Measurements from ENCODE around the gene TNNI3.

The TNNI3 gene

DNA sequence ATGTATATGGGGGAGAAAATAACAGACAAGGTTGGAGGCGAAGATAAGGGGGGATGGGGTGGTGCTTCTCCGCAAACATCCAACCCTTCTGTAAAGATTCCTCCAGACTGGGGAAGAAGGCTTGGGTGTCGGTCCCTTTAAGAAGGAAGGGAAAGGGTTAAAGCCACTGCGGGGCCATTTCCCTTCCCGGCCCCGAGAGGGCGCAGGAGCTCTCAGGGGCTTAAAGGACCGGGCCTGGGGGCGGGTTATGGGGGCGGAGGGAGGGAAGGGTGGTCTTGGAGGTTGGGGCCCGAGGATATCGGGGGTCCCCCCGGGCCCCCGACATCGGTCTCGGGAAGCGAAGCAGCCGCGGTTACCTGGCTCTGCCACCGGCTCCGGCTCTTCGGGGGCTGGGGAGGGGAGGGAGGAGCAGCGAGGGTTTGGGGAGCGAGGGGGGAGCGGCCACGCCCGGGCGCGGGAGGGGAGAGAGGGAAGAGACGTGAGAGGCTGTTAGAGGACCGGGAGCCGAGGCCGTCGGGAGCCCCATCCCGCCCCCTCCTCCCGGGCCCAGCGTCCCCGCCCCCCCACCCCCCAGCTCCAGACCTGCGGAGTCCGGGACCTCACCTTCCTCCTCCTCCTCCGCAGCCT is 11.3 kb downstream of the TNNI3 start:
- Mint-ChIP-seq H3K4me1 (peaks cover 33% of the 10 kb centered on the region), H3K27me3 (ENCODE audit: low read depth) (peaks cover 71% of the 10 kb centered on the region), H3K9me3 (no peaks in the 10 kb centered on the region), H3K27ac (no peak overlapping the region), H3K4me3 (peak overlapping the region; percentile 47 to 66 (median 58)), H3K36me3 (ENCODE audit: low read depth) (no peaks in the 10 kb centered on the region)
- TF ChIP-seq, protein P1, sequence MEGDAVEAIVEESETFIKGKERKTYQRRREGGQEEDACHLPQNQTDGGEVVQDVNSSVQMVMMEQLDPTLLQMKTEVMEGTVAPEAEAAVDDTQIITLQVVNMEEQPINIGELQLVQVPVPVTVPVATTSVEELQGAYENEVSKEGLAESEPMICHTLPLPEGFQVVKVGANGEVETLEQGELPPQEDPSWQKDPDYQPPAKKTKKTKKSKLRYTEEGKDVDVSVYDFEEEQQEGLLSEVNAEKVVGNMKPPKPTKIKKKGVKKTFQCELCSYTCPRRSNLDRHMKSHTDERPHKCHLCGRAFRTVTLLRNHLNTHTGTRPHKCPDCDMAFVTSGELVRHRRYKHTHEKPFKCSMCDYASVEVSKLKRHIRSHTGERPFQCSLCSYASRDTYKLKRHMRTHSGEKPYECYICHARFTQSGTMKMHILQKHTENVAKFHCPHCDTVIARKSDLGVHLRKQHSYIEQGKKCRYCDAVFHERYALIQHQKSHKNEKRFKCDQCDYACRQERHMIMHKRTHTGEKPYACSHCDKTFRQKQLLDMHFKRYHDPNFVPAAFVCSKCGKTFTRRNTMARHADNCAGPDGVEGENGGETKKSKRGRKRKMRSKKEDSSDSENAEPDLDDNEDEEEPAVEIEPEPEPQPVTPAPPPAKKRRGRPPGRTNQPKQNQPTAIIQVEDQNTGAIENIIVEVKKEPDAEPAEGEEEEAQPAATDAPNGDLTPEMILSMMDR (IDR thresholded peaks at IDR 0.05; ENCODE audit: unreplicated experiment in 3 of 3), result peak; percentile 34 to 51 (median 49)

DNA sequence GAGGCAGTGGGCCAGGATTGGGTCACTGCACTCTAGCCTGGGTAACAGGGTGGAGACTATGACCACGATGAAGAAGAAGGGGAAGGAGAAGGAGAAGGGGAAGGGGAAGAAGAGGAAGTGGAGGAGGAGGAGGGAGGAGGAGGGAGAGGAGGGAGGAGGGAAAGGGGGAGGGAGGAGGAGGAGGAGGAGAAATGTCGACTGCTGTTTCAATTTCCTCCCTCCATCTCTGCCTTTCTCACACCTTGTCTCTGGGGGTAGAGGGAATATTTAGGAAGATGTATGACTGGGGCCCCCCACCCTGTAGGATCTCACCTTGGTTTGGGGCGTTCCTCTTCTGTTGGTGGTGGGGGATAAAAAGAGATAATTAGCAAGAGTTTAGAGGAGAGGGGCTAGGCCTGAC is 12.3 kb downstream of the TNNI3 start:
- H3K27me3 Mint-ChIP-seq (ENCODE audit: low read depth), result peaks cover 69% of the 10 kb centered on the region
- H3K4me3 Mint-ChIP-seq, result peak overlapping the region; percentile 37 to 72 (median 59)
- no peak overlapping the region for H3K27ac Mint-ChIP-seq
- H3K9me3 Mint-ChIP-seq, result no peaks in the 10 kb centered on the region
- TF ChIP-seq, protein P1 (IDR thresholded peaks at IDR 0.05; ENCODE audit: unreplicated experiment in 3 of 3), result no peak
- H3K4me1 Mint-ChIP-seq, result peaks cover 28% of the 10 kb centered on the region
- no peaks in the 10 kb centered on the region for H3K36me3 Mint-ChIP-seq (ENCODE audit: low read depth)

DNA sequence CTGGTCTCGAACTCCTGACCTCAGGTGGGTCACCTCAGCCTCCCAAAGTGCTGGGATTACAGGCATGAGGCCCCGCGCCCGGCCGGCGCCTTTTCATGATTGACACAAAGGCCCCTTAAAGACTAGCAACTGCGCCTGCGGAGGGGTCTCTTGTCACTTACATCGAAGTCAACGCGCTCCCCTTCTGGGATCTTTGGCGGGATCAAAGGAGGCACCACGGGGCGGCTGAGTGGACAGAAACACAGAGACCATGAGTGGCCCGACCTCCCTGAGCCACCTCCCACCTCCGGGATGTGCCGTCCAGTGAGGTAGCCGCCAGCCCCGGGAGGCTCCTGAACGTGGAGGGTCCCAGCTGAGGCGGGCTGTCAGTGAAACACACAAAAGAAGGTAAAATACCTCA is 15.8 kb downstream of the TNNI3 start:
- Mint-ChIP-seq H3K36me3 (ENCODE audit: low read depth) (no peaks in the 10 kb centered on the region), H3K4me1 (peaks cover 9% of the 10 kb centered on the region), H3K4me3 (peak overlapping the region in 1 of 3 experiments; percentile 13), H3K9me3 (no peaks in the 10 kb centered on the region), H3K27me3 (ENCODE audit: low read depth) (peaks cover 41% of the 10 kb centered on the region), H3K27ac (no peak overlapping the region)
- TF ChIP-seq, protein P1 (IDR thresholded peaks at IDR 0.05; ENCODE audit: unreplicated experiment in 3 of 3), result no peak

DNA sequence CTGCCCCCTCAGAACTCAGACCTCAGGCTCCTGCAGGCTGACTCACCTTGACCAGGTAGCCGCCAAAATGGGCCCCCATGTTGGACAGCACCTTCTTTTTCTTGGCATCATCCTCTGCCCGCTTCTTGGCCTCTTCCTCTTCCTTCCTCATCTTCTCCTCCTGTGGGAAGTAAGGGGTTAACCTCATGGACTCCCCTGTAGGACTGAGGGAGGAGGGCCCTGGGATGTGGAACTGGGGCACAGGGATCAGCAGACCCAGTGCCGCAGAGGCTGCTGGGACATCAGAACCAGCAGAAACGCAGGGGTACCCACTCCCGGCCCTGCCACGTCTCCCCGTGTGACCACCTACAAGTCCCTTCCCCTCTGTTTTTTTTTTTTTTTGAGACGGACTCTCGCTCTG is 19.6 kb downstream of the TNNI3 start:
- H3K4me1 Mint-ChIP-seq, result peaks cover 4% of the 10 kb centered on the region
- peaks cover 13% of the 10 kb centered on the region for H3K27me3 Mint-ChIP-seq (ENCODE audit: low read depth)
- H3K36me3 Mint-ChIP-seq (ENCODE audit: low read depth), result no peaks in the 10 kb centered on the region
- H3K4me3 Mint-ChIP-seq, result no peak overlapping the region
- TF ChIP-seq, protein P1 (IDR thresholded peaks at IDR 0.05; ENCODE audit: unreplicated experiment in 3 of 3), result no peak
- no peaks in the 10 kb centered on the region for H3K9me3 Mint-ChIP-seq
- no peak overlapping the region for H3K27ac Mint-ChIP-seq

DNA sequence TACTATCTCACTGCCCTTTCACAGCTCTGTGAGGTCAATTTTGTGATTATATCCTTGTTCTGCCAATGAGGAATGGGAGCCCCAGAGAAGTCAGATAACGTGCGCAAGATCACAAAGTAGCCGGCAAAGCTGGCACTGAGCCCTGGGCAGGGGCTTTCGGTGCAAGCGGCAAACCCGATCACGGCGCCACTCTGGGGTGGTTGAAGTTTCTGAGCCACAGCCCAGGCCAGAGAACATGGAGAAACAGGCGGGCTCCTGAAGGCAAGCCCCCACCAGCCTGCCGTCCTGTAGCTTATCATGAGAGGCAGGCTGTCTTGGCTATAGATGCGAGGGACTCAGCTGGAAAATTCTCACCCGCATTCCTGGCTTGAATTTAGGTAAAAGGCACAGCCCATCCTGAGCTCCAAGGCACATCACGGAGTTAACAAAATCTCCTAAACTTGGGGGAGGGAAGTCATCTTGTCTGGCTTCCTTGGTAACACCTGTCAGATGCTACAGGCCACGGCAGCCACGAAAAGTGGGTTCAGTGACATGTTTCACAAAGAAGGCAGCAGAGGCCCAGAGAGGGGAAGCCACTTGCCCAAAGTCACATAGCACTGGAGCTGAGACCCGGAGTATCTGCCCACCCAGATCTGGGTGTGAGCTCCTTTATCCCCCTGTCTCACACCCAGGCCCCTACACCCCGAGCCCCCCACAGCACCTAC is 21.0 kb downstream of the TNNI3 start:
- no peak overlapping the region for H3K27ac Mint-ChIP-seq
- H3K9me3 Mint-ChIP-seq, result no peaks in the 10 kb centered on the region
- peaks cover 13% of the 10 kb centered on the region for H3K27me3 Mint-ChIP-seq (ENCODE audit: low read depth)
- H3K4me3 Mint-ChIP-seq, result no peak overlapping the region
- H3K4me1 Mint-ChIP-seq, result peaks cover 4% of the 10 kb centered on the region
- no peaks in the 10 kb centered on the region for H3K36me3 Mint-ChIP-seq (ENCODE audit: low read depth)
- TF ChIP-seq, protein P1 (IDR thresholded peaks at IDR 0.05; ENCODE audit: unreplicated experiment in 3 of 3), result no peak

DNA sequence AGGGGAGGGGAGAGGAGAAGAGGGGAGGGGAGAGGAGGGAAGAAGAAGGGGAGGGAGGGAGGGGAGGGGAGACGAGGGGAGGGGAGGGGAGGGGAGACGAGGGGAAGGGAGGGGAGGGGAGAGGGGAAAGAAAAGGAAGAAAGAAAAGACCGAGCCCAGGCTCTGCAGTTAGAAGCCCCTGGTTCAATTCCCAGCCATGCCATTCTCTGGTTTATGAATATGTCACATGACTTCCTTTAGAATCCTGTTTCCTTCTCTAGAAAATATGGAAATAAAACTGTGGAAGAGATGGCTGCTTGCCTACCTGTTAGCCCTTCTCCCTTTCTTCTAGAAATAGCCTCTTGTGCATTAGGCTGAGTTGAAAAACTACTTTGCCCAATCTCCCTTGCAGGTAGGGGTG is 22.8 kb downstream of the TNNI3 start:
- no peak overlapping the region for H3K4me3 Mint-ChIP-seq
- TF ChIP-seq, protein P1 (IDR thresholded peaks at IDR 0.05; ENCODE audit: unreplicated experiment in 3 of 3), result no peak
- peaks cover 5% of the 10 kb centered on the region for H3K27me3 Mint-ChIP-seq (ENCODE audit: low read depth)
- H3K27ac Mint-ChIP-seq, result no peak overlapping the region
- H3K4me1 Mint-ChIP-seq, result no peaks in the 10 kb centered on the region
- no peaks in the 10 kb centered on the region for H3K9me3 Mint-ChIP-seq
- no peaks in the 10 kb centered on the region for H3K36me3 Mint-ChIP-seq (ENCODE audit: low read depth)
